Stimulated activated CD8-positive, alpha-beta memory T cell treated with anti-CD3 and anti-CD28 coated beads, Interleukin-12 subunit alpha, Interleukin-12 subunit beta, amount 100 ng/mL, for 1 hour (primary cell): Measurements from ENCODE around the gene PDE9A.

Experiments
- DNase-seq: peaks from one replicate; pipeline ENCODE4 v3.0.0-alpha.2; 2020; ENCODE audit warnings: low read depth

PDE9A gene

GRCh38 chr21:42688226-42688840 lies 34.9 kb downstream of the PDE9A start:
- no peak for DNase-seq

GRCh38 chr21:42688841-42689371 lies 35.5 kb downstream of the PDE9A start:
- DNase-seq = no peak

GRCh38 chr21:42690586-42690985 lies 37.2 kb downstream of the PDE9A start:
- DNase-seq = no peak

GRCh38 chr21:42691901-42692559 lies 38.6 kb downstream of the PDE9A start:
- no peak for DNase-seq

- no peak for DNase-seq
These were observed 39.3 kb downstream of the PDE9A start for GRCh38 chr21:42692688-42693087.

- DNase-seq = no peak
These were observed 41.6 kb downstream of the PDE9A start for GRCh38 chr21:42694751-42695696.

- no peak for DNase-seq
These were observed 42.4 kb downstream of the PDE9A start for GRCh38 chr21:42695697-42696380.

- DNase-seq = no peak
These were observed 43.1 kb downstream of the PDE9A start for GRCh38 chr21:42696501-42697040.

GRCh38 chr21:42698733-42699132 lies 45.3 kb downstream of the PDE9A start:
- DNase-seq = no peak

GRCh38 chr21:42699196-42699595 lies 45.8 kb downstream of the PDE9A start:
- DNase-seq = no peak

GRCh38 chr21:42701706-42702456 lies 48.5 kb downstream of the PDE9A start:
- DNase-seq = no peak

GRCh38 chr21:42702720-42703119 lies 49.3 kb downstream of the PDE9A start:
- no peak for DNase-seq

- no peak for DNase-seq
These were observed 49.9 kb downstream of the PDE9A start for GRCh38 chr21:42703136-42703908.

- DNase-seq = no peak
These were observed 50.5 kb downstream of the PDE9A start for GRCh38 chr21:42703965-42704364.

- DNase-seq = no peak
These were observed 51.4 kb downstream of the PDE9A start for GRCh38 chr21:42704861-42705260.

GRCh38 chr21:42705346-42705745 lies 51.9 kb downstream of the PDE9A start:
- no peak for DNase-seq

- no peak for DNase-seq
These were observed 52.4 kb downstream of the PDE9A start for GRCh38 chr21:42705746-42706374.

GRCh38 chr21:42706765-42707164 lies 53.3 kb downstream of the PDE9A start:
- DNase-seq = no peak

GRCh38 chr21:42707207-42707830 lies 53.9 kb downstream of the PDE9A start:
- DNase-seq = no peak
